GM21515 (cell line): ENCODE measurements around the gene CDH16.
"Not testable (repeated sequence)": the region's sequence is repeated elsewhere in the genome, so short reads cannot be mapped to it uniquely, and the experiment has no call there.

Source experiments
- ATAC-seq: cut with Tn5 transposase; IDR thresholded peaks from one replicate; pipeline ENCODE4 v1.9.1; 2021; ENCODE audit not compliant: unreplicated experiment

CDH16 gene

GRCh38 chr16:66898207-66898606, 20.5 kb downstream of the CDH16 start:
- no peak for ATAC-seq

GRCh38 chr16:66896682-66897081, 22.0 kb downstream of the CDH16 start:
- not testable (repeated sequence) for ATAC-seq

GRCh38 chr16:66895999-66896398, 22.7 kb downstream of the CDH16 start:
- ATAC-seq: no peak

DNA sequence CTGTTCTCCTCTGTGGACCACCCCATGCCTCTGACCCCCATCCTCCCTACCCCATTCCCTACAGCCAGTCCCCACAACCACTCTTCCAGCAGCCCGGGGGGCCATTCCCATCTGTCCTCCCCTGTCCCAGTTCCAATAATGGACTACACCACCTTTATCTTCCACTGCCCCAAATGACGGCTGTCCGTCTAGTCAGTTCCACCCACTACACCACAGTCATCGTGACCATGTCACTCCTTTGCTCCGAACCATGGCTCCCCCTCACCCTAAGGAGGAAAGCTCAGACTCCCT, 23.1 kb downstream of the CDH16 start:
- no peak for ATAC-seq

- no peak for ATAC-seq
Measured at GRCh38 chr16:66894948-66895688, 23.6 kb downstream of the CDH16 start.

DNA sequence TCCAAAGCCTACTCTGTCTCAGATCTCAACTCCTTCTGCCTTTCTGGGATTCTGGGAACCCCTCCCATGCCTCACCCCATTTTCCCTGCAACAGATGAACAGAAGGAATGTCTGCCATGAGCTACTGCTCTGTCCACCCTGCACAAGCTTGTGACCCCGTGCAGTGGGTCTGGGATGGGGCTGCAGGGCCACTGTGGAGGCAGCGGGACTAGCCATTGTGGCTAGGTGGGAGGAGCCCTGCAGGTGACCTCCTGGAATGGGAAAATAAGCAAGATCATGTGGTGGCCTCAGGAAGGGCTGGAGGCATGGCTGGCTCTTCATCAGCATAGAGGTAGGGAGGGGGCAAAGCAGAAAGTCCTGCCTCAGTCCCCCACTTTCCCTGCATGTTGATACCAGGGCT, 24.6 kb downstream of the CDH16 start:
- ATAC-seq: no peak

- no peak for ATAC-seq
Measured at GRCh38 chr16:66891797-66892196, 26.9 kb downstream of the CDH16 start.

- no peak for ATAC-seq
Measured at GRCh38 chr16:66891360-66891759, 27.3 kb downstream of the CDH16 start.

DNA sequence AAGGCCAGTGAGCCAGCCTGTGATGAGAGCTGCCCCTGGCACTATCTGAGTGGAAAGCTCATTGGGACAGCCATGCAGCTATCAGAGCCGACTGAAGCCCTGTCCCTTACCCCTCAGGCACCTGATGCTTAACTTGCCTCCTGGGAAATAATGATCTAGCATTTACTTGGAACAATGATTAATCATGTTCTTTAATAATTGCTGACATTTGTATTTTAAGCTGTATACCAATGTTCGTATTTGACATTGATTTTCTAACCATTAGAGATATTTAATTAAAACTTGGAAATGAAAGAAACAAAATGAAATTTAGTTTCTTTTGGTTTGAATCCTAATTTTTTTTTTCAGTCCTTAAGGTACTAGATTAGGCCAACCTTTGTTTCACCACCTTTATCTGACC, 27.9 kb downstream of the CDH16 start:
- ATAC-seq: no peak

DNA sequence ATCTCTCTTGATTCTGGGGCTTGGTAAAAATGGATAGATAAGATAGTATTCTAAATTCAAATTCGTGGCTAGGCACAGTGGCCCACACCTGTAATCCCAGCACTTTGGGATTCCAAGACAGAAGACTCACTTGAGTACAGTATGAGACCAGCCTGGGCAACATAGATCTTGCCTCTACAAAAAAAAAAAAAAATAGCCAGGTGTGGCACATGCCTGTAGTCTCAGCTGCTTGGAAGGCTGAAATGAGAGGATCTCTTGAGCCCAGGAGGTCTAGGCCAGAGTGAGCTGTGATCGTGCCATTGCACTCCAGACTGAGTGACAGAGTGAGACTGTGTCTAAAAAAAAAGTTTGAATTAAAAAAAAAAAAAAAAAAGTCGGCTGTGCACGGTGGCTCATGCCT, 29.1 kb downstream of the CDH16 start:
- no peak for ATAC-seq

DNA sequence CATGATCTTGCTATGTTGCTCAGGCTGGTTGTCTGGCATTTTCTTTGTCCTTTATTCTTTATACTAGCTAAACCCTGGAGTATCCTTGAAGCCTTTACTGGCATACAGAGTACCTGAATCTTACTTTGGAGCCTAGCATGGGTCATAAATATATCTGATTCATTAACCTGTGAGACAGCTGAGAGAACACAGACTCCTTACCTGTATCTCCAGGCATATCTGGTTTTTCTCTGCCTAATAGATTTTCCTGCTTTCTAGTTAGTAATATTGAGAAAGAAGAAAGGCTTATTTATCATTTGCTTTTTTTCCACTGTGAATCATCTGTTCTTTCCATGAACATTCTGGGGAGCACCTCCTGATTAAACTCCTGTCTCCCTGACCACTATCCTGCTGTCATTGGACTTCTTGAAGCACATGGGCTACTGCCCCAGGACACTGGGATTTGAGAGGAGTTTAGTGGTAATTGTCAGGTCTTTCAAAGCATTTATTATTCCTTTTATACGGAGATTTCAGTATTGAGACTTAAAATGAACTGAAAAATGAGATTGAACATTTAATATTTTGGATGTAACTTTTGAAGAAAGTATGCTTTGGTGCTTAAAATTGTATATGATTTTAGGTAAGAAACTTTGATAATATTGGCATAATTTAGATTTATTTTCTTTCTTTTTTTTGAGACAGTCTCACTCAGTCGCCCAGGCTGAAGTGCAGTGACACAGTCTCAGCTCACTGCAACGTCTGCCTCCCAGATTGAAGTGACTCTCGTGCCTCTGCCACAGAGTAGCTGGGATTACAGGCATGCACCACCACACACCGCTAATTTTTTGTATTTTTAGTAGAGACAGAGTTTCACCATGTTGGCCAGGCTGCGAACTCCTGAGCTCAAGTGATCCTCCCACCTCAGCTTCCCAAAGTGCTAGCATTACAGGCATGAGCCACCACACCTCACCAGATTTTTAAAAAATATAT, 29.8 kb downstream of the CDH16 start:
- no peak for ATAC-seq

GRCh38 chr16:66886914-66887313, 31.8 kb downstream of the CDH16 start:
- ATAC-seq: no peak

DNA sequence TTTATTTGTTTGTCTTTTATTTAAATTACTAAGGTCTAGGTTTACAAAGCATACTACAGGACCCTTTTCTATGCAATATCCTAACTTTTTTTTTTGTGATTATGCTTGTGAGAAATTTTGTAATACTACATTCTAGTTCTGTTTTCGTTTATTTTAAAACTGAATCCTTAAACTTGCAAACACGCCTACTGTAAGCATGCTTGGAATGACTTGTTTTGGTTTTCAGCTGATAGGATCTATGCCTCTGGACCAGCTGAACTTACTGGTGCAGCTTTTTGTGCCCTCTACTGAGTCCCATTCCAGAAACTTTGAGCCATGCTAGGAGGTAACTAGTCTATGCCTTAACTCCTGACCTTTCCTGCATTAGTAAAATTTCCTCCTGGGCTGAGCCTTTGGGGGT, 32.4 kb downstream of the CDH16 start:
- no peak for ATAC-seq

DNA sequence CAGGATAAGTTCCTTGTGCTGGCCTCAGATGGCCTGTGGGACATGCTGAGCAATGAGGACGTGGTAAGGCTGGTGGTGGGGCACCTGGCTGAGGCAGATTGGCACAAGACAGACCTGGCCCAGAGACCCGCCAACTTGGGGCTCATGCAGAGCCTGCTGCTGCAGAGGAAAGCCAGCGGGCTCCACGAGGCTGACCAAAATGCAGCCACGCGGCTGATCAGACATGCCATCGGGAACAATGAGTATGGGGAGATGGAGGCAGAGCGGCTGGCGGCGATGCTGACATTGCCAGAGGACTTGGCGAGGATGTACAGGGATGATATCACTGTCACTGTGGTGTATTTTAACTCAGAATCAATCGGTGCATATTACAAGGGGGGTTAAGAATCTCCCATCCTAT, 33.2 kb downstream of the CDH16 start:
- no peak for ATAC-seq

DNA sequence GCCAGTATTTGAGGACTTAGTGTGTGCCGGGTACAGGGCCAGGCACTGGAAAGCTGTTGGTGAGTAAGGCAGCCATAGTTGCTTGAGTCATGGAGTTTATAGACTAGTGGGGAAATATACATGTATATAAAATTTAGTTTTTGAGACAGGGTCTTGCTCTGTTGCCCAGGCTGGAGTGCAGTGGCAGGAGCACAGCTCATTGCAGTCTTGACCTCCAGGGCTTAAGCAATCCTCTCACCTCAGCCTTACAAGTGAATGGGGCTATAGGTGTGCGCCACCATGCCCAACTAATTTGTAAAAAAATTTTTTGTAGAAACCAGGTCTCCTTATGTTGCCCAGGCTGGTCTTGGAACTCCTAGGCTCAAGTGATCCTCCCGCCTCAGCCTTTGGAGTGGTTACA, 36.0 kb downstream of the CDH16 start:
- ATAC-seq: no peak

GRCh38 chr16:66881964-66882508, 36.6 kb downstream of the CDH16 start:
- no peak for ATAC-seq

DNA sequence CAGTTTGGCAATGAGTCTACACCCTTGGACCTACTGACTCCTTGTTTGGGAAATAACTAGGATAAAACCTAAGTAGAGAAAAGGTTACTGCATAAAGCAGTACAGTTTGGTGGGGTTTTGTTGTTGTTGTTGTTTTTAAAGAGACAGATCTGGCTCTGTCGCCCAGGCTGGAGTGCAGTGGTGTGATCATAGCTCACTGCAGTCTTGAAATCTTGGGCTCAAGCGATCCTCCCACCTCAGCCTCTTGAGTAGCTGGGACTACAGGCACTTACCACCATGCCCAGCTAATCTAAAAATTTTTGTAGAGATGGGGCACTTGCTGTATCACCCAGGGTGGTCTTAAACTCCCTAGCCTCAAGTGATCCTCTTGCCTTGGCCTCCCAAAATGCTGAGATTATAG, 37.1 kb downstream of the CDH16 start:
- ATAC-seq: no peak

- no peak for ATAC-seq
Measured at GRCh38 chr16:66881014-66881417, 37.7 kb downstream of the CDH16 start.

- ATAC-seq: peak; percentile 92
Measured at GRCh38 chr16:66880288-66881013, 38.2 kb downstream of the CDH16 start, which contains the start of gene PDP2. Gene PDP2 (plus strand): TSS chr16:66880515. CDS start chr16:66884285, 3,770 bp downstream.

- ATAC-seq: no peak
Measured at GRCh38 chr16:66878067-66878466, 40.6 kb downstream of the CDH16 start.

DNA sequence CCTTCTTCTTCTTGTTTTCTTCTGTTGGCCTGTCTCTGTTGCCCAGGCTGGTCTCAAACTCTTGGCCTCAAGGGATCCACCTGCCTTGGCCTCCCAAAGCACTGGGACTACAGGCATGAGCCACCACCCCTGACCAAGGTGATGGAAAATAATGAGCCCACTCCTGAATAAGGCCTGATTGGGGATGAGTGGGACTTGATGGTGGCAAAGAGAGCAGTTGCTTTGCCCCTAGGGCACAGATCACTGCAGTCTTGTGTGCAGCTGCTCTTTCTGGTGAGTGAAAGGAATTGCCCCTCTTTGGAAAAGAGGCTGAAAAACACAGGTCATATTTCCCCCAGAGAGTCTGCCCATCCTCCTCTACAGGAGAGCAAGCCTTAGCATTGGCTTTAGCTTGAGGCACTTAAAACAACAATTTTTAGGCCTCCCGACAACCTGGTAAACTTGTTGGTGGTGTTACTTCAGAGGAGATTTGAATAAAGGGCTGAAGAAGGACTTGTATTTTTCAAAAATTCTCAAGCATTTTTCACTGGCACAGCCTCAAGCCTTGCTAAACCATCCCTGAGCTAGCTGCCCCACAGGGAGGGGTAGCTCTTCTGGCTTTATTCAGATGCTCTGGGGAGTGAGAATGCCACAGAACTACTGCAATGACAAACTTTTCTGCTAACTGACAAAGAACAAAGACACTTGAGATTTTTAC, 44.5 kb downstream of the CDH16 start:
- ATAC-seq: no peak
